WTC11 (cell line): ENCODE measurements around the gene UCP3. TPM values are rescaled to one million over a fixed set of nuclear protein-coding genes. Genes with fewer than 3 reads are reported as not detected.

Source experiments
- AR ChIP-seq: fragments of 250-450 bp; sonication (Bioruptor Pico); IDR thresholded peaks from 2 replicates; pipeline ENCODE4 v1.9.0; 2021; ENCODE audit warnings: mild to moderate bottlenecking
- ETV6 ChIP-seq: sonication (generic); formaldehyde crosslinking; IDR thresholded peaks from 2 replicates; pipeline ENCODE4 v1.8.1; 2022; ENCODE audit warnings: mild to moderate bottlenecking, missing genetic modification reagents
- FOXP1 ChIP-seq: sonication (generic); formaldehyde crosslinking; IDR thresholded peaks from 2 replicates; pipeline ENCODE4 v1.8.0; 2022; ENCODE audit warnings: missing genetic modification reagents, mild to moderate bottlenecking, moderate library complexity, borderline replicate concordance
- FOXP4 ChIP-seq: sonication (generic); formaldehyde crosslinking; IDR thresholded peaks from 2 replicates; pipeline ENCODE4 v1.8.0; 2022; ENCODE audit warnings: mild to moderate bottlenecking, missing genetic modification reagents
- GTF2I ChIP-seq: fragments of 250-450 bp; sonication (Bioruptor Pico); conservative IDR thresholded peaks from 2 replicates; pipeline ENCODE4 v1.4.0; 2021; ENCODE audit warnings: mild to moderate bottlenecking
- HMGXB4 ChIP-seq: sonication (generic); formaldehyde crosslinking; IDR thresholded peaks from 2 replicates; pipeline ENCODE4 v1.8.1; 2023; ENCODE audit warnings: mild to moderate bottlenecking, moderate library complexity, missing genetic modification reagents
- IRF2 ChIP-seq: sonication (generic); formaldehyde crosslinking; IDR thresholded peaks from 2 replicates; pipeline ENCODE4 v1.8.0; 2022; ENCODE audit warnings: low read depth, missing genetic modification reagents, borderline replicate concordance
- KAT7 ChIP-seq: sonication (generic); formaldehyde crosslinking; IDR thresholded peaks from 2 replicates; pipeline ENCODE4 v1.8.1; 2023; ENCODE audit warnings: missing genetic modification reagents, mild to moderate bottlenecking, borderline replicate concordance
- MXD4 ChIP-seq: fragments of 250-450 bp; sonication (Bioruptor Pico); IDR thresholded peaks from 2 replicates; pipeline ENCODE4 v1.8.0; 2021; ENCODE audit warnings: mild to moderate bottlenecking, moderate library complexity, borderline replicate concordance
- MYBL2 ChIP-seq: sonication (generic); formaldehyde crosslinking; IDR thresholded peaks from 2 replicates; pipeline ENCODE4 v1.8.1; 2023; ENCODE audit warnings: mild to moderate bottlenecking, moderate library complexity, missing genetic modification reagents
- NFATC4 ChIP-seq: fragments of 250-450 bp; sonication (Bioruptor Pico); IDR thresholded peaks from 2 replicates; pipeline ENCODE4 v1.9.0; 2021; ENCODE audit warnings: mild to moderate bottlenecking
- NFYB ChIP-seq: sonication (generic); formaldehyde crosslinking; conservative IDR thresholded peaks from 2 replicates; pipeline ENCODE4 v1.8.0; 2022; ENCODE audit warnings: low read depth, missing genetic modification reagents
- SMAD4 ChIP-seq: sonication (generic); formaldehyde crosslinking; IDR thresholded peaks from 2 replicates; pipeline ENCODE4 v1.8.0; 2022; ENCODE audit warnings: mild to moderate bottlenecking, missing genetic modification reagents
- SOX15 ChIP-seq: fragments of 250-450 bp; sonication (Bioruptor Pico); IDR thresholded peaks from 2 replicates; pipeline ENCODE4 v1.9.0; 2021; ENCODE audit warnings: mild to moderate bottlenecking
- TP53 ChIP-seq: sonication (generic); formaldehyde crosslinking; IDR thresholded peaks from 2 replicates; pipeline ENCODE4 v1.8.1; 2023; ENCODE audit warnings: mild to moderate bottlenecking, missing genetic modification reagents
- ZBTB21 ChIP-seq: sonication (generic); formaldehyde crosslinking; IDR thresholded peaks from 2 replicates; pipeline ENCODE4 v1.8.1; 2023; ENCODE audit warnings: mild to moderate bottlenecking, missing genetic modification reagents, borderline replicate concordance
- ZNF281 ChIP-seq: sonication (generic); formaldehyde crosslinking; IDR thresholded peaks from 2 replicates; pipeline ENCODE4 v1.8.0; 2023; ENCODE audit warnings: mild to moderate bottlenecking, missing genetic modification reagents
- ZNF416 ChIP-seq: fragments of 250-450 bp; sonication (Bioruptor Pico); IDR thresholded peaks from 2 replicates; pipeline ENCODE4 v1.9.0; 2021; ENCODE audit warnings: mild to moderate bottlenecking, inconsistent platforms
- ZNF512 ChIP-seq: sonication (generic); formaldehyde crosslinking; IDR thresholded peaks from 2 replicates; pipeline ENCODE4 v1.8.1; 2022; ENCODE audit warnings: missing genetic modification reagents, borderline replicate concordance
- ZNF532 ChIP-seq: fragments of 250-450 bp; sonication (Bioruptor Pico); IDR thresholded peaks from 2 replicates; pipeline ENCODE4 v1.9.0; 2021; ENCODE audit warnings: mild to moderate bottlenecking, borderline replicate concordance
- ZSCAN18 ChIP-seq: fragments of 250-450 bp; sonication (Bioruptor Pico); IDR thresholded peaks from 2 replicates; pipeline ENCODE4 v2.1.2; 2022; ENCODE audit warnings: mild to moderate bottlenecking, moderate library complexity
- total RNA-seq: library from RNA; stranded (reverse); gene quantifications from 3 replicates; pipeline ENCODE4 v1.2.3, GENCODE V29; 2021

Gene UCP3
- total RNA-seq, 1 experiment from 2014 or later, result 0.55 TPM

GRCh38 chr11:73982990-73983740 is 25.7 kb downstream of the UCP3 start (continued):
- TF ChIP-seq ZBTB21 (CRISPR knock-in tag), result no peak
- TF ChIP-seq ZNF512 (CRISPR knock-in tag), result no peak
- TF ChIP-seq ZNF532 (CRISPR knock-in tag), result no peak
- TF ChIP-seq AR, result no peak
- TF ChIP-seq ZNF416, result no peak
- peak; percentile 96 for TF ChIP-seq FOXP1 (CRISPR knock-in tag)
- peak; percentile 66; the same call in 1 of the 2 replicates for TF ChIP-seq HMGXB4
- TF ChIP-seq SMAD4 (CRISPR knock-in tag), result no peak
- TF ChIP-seq ZSCAN18 (CRISPR knock-in tag), result no peak
- TF ChIP-seq IRF2 (CRISPR knock-in tag), result 0 out of 2 replicates have a peak, but pooled peaks have one; percentile 25
- TF ChIP-seq FOXP4 (CRISPR knock-in tag), result 0 out of 2 replicates have a peak, but pooled peaks have one; percentile 49
- TF ChIP-seq ZNF281 (CRISPR knock-in tag), result peak; percentile 69; the same call in 1 of the 2 replicates
- no peak for TF ChIP-seq SOX15 (CRISPR knock-in tag)
- TF ChIP-seq NFATC4, result no peak
- TF ChIP-seq NFYB, result peak; percentile 88
- TF ChIP-seq MXD4, result no peak
- peak; percentile 98 for TF ChIP-seq MYBL2 (CRISPR knock-in tag)
- TF ChIP-seq TP53 (CRISPR knock-in tag), result 0 out of 2 replicates have a peak, but pooled peaks have one; percentile 52
- TF ChIP-seq ETV6, result no peak
- TF ChIP-seq GTF2I (CRISPR knock-in tag), result no peak
- peak; percentile 40; the same call in 1 of the 2 replicates for TF ChIP-seq KAT7 (CRISPR knock-in tag)
